Ramos (cell line): ENCODE measurements around the gene SERP2.
"Not testable (repeated sequence)": the region's sequence is repeated elsewhere in the genome, so short reads cannot be mapped to it uniquely, and the experiment has no call there.

Source experiments
- in situ Hi-C: fragments of 300-500 bp; cut with MboI; formaldehyde crosslinking; loops from one replicate; pipeline ENCODE4 v1.14.3; 2022; ENCODE audit warnings: low sequenced_read_pairs; ENCODE audit not compliant: unreplicated experiment

Gene SERP2

GRCh38 chr13:44373601-44374347 is at the start of gene SERP2:
SERP2 (plus strand) TSS chr13:44373824; CDS start chr13:44374026, 202 bp downstream.
- in situ Hi-C loops: no loop called here

GRCh38 chr13:44326961-44327360 is 46.7 kb upstream of the SERP2 start:
- in situ Hi-C loops: no loop called here

- in situ Hi-C loops: not testable (repeated sequence)
Observed at GRCh38 chr13:44329041-44329440, 44.6 kb upstream of the SERP2 start.

- in situ Hi-C loops: no loop called here
Observed at GRCh38 chr13:44329909-44330545, 43.6 kb upstream of the SERP2 start.

GRCh38 chr13:44331446-44331845 is 42.2 kb upstream of the SERP2 start:
- in situ Hi-C loops: no loop called here

GRCh38 chr13:44331912-44332851 is 41.4 kb upstream of the SERP2 start:
- in situ Hi-C loops: no loop called here

DNA sequence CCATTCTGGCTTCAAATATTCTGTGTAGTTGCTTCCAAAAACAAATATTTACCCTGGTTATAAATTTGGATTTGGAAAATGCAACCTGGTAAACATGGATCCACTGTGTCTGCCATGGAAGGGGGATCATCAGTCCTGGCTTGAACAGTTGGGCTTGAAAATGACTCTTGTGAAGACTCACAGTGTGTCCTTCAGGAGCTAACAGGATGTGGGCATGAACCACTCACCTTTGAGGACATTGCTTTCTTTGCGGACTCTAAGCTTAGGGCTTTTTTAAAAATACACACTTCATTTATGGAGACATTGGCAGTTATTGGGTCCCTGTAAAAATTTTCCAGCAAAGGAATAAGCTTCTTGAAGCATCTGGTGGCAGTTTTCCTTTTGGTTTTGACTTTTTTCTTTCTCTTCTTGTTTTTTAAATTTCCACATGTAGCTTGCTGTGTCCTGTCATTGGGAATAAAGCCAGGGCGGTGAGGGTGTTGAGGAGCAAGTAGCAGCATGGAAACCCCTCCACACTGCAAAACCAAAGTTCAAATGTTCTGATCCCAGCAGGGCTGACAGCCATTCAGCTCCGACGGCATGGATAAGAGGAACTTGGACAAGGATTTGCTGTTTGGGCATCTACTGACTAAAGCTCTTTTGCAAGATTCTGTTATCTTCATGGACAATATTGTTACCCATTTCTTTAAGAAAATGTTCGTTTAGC is 39.5 kb upstream of the SERP2 start:
- in situ Hi-C loops: no loop called here

DNA sequence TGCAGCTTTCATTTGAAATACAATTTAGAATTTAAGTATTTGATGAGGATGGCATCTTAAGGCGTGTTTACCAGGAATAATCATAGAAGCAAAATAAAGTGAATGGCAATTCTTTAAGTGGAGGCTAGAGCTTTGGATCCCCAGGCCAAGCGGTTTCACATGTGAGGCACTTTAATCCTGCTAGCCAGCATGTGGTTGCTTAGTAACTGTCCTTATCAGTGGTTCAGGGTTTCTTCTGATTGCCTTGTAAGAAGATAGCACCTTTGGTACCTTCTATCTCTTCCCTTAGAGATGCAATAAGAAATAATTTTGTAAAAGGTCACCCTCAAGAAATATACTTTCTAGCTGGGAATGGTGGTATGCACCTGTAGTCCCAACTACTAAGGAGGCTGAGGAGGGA is 38.9 kb upstream of the SERP2 start:
- in situ Hi-C loops: no loop called here

GRCh38 chr13:44336934-44337333 is 36.7 kb upstream of the SERP2 start:
- in situ Hi-C loops: no loop called here

GRCh38 chr13:44337581-44337980 is 36.0 kb upstream of the SERP2 start:
- in situ Hi-C loops: no loop called here

DNA sequence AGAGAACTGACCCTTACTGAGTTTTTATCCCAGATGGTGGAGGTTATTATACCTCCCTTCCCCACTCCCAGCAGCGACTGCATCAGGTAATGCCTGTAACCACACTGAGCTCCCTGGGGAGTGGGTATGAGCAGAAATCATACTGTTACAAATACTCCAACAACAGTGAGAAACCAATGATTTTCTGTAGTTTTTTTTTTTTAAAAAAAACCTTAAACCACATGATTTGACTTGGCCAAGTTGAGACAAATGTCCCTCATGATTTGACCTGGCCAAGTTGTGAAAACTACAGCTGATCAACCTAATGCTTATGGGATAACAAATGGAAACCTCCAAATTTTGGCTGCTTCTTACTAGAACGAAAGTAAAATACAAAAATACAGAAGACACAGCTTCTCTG is 33.1 kb upstream of the SERP2 start:
- in situ Hi-C loops: no loop called here

DNA sequence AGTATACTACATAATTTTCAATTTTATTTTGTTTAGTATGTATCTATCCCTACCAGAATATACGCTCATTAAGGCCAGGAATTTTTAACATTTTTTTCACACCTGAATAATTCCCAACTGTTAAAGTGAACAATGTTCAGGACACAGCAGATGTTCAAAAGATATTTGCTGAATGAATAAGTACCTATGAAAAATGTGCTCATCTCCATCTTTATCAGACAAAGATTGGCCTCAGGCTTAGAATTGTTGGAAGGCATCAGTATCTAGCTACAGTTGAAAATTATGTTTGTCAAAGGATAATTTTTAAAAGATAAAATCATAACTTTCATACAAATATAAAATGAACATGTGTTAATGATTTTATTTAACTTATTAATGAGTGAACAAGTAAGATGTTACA is 30.9 kb upstream of the SERP2 start:
- in situ Hi-C loops: no loop called here

DNA sequence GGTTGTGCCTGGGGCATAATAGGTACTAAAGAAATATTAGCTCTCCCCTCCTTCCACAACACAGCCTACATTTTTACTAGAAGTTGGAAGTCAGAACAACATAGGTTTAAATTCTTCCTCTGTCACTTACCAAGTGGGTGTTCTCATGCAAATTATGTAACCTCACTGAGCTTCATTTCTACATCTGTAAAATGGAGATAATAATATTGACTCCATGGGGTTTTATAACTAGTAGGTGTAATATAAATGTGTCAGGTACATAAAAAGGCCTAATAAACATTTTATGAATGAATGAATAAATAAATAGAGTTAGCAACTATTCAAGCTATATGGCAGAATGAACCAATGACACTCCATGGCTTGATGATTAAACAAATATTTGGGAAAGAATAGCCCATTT is 27.1 kb upstream of the SERP2 start:
- in situ Hi-C loops: no loop called here

- in situ Hi-C loops: no loop called here
Observed at GRCh38 chr13:44347301-44347700, 26.3 kb upstream of the SERP2 start.

- in situ Hi-C loops: no loop called here
Observed at GRCh38 chr13:44347949-44348348, 25.7 kb upstream of the SERP2 start.

DNA sequence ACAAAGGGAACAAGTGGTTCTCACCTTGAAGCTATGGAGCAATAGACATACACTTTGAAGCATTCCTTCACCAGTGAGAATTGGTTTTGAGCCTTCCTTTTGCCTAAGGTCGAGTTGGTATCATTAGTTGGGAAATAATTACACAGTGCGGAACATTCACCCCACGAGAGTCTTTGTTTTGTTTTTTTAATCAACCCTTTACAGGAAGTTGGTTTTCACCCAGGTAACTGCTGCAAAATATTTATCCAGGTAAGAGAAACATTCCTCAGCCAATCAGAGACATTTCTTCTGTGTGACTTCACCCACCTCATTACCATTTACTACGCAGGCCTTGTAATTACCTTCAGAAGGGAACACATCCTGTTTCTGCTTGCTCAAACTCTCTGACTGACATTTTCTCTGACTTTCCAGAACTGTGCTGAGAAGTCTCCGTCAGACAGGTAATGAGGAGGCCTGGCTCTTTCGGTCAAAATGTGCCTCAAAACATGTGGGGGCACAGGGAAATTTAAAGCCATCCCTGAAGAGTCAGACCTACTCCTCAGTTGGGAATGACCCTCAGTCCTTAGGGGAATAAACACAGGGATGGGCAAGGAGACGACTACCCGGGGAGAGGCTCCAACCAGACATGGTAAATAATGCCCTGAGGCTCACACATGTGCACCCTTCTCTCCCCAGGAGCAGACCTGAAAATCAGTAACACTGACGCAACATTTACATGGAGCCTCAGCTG is 22.7 kb upstream of the SERP2 start:
- in situ Hi-C loops: no loop called here

DNA sequence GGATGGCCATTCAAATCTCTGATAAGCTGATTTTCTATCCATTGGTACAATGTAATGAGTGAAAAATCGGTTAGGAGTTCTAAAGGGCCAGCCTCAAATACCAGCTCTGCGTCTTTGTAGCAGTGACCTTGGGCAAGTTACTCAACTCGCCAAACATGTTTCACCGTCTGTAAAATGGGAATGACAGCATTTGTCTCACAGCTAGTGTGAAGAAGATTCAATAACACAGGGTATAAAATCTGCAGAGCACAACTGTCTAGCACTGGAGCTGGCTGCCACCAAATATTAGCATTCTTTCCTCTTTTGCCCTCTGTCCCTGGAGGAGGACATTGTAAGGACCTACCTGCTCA is 22.1 kb upstream of the SERP2 start:
- in situ Hi-C loops: no loop called here

DNA sequence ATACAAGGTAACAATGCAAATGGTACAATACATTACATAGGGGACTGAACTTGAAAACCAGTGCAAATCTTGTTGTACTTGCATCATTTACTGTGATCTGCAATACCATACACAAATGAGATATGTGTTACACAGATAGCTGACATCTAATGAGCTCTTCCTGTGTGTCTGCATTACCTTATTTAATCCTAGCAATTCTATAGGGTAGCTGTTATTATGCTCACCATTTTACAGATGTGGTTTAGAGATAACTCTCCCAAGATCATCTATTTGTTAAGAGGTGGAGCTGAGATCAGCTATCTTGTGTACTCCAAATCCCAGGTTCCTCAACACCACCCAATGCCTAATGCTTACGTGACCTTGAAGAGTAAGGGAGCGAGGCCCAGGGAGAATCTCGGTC is 21.4 kb upstream of the SERP2 start:
- in situ Hi-C loops: no loop called here

DNA sequence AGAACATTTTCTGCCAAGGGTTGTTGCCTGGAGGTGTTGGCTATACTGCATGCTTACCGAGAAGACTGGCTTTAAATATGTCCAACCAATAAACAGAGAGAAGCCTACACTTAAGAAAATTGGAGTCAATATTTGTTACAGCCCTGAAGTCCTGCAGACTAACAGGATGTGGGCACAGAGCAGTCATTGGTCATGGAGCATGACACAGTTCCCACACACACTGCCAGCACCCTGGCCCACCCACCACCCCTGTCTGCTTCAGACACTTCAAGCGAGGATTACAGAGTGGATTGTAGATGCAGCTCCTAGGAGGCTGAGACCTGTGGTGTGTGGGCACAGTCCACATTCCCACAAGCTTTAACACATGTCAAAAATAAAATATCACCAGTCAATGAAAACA is 21.0 kb upstream of the SERP2 start:
- in situ Hi-C loops: no loop called here

DNA sequence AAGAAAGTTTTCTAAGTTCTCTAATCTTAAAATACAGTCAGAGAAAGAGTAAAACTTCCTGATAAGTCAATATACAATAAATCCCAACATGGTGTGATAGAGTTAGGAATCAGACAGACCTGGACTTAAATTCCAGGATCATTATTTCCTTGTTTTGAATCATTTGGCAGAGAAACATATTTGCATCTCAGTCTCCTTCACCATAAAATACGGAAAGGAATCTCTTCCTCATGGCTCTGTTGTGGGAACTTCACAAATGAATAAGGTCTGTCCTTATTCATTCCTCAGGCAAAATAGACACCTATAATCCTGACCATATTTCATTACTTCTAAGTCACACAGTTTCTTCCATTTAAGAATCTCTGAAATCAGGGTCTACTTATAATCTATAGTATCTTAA is 19.3 kb upstream of the SERP2 start:
- in situ Hi-C loops: no loop called here
